Left renal pelvis (tissue), 4 donors: ENCODE data around the gene ARHGEF12. TPM values are rescaled to one million over a fixed set of nuclear protein-coding genes. Genes with fewer than 3 reads are reported as not detected.
A peak's percentile ranks its signal among the peaks of the same experiment; 100 is the strongest.

Experiments
- DNase-seq, 4 donors: peaks; one replicate each; pipeline ENCODE4 v3.0.0-alpha.2; 2013; ENCODE audit warnings: low read depth in 4 of 4, low spot score in 3 of 4
- polyA plus RNA-seq, 4 donors: library from polyadenylated mRNA; unstranded; fragments of 120-200 nt; gene quantifications; one replicate each; pipeline ENCODE4 v1.2.1, GENCODE V29; 2013; ENCODE audit not compliant: insufficient read length in 4 of 4

The ARHGEF12 gene, protein sequence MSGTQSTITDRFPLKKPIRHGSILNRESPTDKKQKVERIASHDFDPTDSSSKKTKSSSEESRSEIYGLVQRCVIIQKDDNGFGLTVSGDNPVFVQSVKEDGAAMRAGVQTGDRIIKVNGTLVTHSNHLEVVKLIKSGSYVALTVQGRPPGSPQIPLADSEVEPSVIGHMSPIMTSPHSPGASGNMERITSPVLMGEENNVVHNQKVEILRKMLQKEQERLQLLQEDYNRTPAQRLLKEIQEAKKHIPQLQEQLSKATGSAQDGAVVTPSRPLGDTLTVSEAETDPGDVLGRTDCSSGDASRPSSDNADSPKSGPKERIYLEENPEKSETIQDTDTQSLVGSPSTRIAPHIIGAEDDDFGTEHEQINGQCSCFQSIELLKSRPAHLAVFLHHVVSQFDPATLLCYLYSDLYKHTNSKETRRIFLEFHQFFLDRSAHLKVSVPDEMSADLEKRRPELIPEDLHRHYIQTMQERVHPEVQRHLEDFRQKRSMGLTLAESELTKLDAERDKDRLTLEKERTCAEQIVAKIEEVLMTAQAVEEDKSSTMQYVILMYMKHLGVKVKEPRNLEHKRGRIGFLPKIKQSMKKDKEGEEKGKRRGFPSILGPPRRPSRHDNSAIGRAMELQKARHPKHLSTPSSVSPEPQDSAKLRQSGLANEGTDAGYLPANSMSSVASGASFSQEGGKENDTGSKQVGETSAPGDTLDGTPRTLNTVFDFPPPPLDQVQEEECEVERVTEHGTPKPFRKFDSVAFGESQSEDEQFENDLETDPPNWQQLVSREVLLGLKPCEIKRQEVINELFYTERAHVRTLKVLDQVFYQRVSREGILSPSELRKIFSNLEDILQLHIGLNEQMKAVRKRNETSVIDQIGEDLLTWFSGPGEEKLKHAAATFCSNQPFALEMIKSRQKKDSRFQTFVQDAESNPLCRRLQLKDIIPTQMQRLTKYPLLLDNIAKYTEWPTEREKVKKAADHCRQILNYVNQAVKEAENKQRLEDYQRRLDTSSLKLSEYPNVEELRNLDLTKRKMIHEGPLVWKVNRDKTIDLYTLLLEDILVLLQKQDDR (N-terminal part only)
- polyA plus RNA-seq, result 100 to 1,000 TPM in 3 of 4 donors, 10 to 100 TPM in 1; 53.9 to 133 (median 124) TPM

DNA sequence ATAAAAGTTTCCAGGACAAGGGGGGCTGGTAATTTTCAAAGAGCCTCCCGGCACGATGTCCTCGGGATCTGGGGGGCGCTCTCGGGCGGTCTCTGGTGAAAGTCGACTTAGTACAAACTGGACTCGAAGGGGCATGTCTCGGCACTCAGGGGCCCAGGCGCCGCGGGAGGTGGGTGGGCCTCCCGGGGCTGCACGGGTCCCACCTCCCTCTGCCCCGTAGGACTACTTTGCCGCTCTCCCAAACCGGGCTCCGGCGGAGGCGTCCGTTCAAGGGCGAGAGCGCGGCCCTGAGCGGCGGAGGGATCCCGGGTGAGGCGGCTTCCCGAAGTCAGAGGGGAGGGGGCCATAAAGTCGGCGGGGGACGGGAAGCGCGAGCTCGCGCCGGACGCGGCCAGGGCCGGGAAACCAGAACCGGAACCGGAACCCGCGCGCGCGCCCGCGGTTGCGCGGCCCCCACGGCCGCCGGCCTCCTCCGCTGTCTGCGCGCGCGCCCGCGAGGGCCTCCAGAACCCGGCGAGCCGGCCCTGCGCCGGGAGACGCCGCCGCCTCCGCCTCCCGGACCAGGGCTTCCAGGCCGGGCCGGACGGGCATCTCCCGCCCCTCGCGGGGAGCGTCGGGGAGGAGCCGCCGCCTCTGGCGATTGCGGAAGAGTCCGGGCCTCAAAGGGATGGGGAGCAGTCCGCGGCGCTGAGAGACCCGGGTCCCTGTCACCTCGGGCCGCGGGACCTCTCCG is at the start of gene ARHGEF12:
ARHGEF12 (plus strand) TSS at position 506 of the 733 bp plus-strand sequence. CDS start 831 bp downstream, outside the sequence.
- peak; percentile 89 to 95 (median 94) for DNase-seq

DNA sequence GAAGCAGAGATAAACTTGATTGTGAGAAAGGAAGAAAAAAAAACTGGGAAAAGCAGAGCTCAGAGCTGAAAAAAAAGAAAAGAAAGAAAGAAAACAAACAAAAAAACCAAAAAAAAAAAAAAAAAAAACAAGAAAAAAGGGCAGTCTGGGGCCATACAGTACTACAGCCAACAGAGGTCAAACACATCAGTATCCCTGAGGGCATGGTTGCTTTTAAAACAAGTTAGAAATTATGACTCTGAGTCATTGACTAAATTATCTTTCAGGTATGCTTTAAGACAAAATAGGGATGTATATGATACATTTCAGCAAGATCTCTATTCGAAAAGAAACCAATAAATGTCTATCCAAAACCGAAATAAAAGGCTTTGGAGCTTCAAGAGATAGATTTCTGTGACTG is 48.2 kb upstream of the ARHGEF12 start:
- DNase-seq, result no peak

DNA sequence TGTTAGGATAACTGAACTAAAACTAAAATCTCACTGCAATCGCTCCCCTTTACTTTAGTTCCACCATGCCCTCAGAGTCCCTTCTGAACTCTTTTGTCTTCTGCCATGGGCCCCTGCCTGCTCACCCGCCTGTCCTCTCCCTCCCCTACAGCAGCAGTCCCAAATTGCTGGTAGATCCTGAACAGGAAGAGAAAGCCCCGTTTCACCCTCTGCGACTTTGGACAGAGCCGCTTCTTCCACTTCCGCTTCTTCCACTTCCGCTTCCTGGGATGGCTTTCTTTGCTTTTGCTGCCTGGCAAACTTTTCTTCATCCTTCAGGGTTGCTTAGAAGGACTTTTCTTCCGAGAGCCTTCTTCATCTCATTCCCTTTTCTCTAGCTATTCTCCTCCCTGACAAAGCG is 46.8 kb upstream of the ARHGEF12 start:
- no peak for DNase-seq

DNA sequence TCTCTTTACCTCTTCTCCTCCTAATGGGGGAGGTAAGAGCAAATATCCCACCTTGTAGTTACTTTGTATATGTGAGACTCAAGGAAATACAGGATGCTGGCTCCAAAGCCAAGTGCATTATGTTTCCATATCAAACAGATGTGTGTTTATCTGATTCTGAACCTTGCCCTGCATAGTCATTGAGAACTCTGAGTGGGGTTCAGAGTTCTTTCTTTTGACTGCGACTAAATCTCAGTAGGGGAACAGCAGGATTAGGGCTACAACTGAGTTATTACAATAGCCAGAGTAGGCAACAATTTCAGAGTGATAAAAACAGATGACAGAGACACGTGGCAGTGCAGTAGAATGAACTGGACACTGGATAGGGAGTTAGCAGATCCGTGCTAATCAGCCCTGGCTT is 45.3 kb upstream of the ARHGEF12 start:
- no peak for DNase-seq

DNA sequence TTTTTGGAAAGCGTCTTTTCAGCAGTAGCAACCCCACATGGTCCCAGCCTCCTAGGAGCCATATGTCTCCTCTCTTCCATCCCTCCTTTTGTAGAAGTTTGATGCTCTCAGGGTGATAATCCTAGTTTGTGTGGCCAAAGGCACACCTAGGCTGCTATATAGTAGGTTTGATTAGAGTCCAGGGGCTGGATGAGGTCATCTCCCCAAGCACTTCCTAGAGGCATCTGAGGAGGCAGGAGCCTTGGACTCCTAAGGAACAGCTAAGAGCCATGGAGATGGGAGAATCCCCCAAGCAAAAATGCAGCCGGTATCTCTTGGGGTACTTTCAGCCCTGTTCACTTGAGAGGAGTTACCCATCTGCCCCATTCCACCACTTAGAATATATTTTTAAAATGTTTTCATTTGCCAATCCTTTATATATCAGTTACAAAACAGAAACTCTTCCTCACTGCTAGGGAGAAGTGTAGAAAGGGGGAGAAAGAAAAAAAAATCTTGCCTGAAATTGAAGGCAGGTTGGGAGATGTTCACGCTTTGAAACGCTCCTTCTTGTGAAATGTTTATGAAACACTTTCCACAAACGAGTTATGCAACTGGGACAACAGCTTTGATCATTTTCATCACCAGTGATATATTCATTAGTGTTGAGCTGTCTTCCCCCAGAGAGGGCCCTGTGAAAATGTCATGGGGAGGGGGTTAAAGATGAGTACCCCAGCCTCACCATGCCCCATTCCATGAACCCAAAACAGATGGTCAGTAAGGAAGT is 43.0 kb upstream of the ARHGEF12 start:
- DNase-seq, result no peak

DNA sequence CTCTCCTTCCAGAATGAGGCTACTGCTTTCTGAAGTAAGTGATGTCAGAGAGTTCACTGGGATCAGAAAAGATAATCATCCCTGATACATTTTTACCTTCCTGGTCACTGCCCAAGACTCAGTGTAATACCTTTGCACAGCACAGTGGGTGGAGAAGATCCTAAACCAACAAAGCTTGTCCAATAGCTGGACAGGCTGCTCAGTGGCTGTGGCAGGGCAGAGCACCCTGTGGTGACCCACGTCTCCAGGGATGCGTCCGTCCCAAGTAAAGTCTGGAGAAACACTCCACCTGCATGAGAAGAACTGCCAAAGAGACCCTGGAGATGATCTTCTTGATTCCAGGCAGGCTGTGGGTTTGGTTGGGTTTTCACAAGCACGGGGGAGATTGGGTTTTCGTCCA is 42.1 kb upstream of the ARHGEF12 start:
- DNase-seq, result no peak

DNA sequence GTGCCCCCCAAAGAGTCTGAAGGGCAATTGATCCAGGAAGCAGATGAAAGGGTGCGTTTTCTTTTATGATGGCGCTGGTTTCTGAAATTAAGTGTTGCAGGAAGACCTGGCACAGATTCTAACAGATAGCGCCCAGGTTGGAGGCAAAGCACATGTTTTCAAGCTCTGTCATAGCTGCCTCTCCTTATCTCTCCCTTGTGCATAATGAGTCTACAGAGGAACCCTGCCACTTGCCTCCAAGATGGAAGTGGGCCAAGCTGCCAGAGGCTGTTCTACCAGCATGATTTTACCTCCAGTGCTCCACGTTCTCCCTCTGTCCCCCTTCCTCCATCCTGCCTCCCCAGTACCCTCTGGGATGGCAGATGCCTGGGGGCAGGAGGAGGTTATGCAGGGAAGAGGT is 41.1 kb upstream of the ARHGEF12 start:
- DNase-seq, result no peak

DNA sequence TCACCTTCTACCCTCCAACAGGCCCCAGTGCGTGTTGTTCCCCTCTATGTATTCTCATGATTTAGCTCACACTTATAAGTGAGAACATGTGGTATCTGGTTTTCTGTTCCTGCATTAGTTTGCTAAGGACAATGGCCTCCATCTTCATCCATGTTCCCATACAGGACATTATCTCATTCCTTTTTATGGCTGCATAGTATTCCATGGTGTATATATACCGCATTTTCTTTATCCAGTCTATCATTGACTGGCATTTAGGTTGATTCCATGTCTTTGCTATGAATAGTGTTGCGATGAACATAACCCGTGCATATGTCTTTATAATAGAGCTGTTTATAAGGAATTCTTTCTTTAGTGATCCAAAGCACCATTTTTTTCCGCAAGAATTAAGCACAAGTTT is 39.7 kb upstream of the ARHGEF12 start:
- no peak for DNase-seq

DNA sequence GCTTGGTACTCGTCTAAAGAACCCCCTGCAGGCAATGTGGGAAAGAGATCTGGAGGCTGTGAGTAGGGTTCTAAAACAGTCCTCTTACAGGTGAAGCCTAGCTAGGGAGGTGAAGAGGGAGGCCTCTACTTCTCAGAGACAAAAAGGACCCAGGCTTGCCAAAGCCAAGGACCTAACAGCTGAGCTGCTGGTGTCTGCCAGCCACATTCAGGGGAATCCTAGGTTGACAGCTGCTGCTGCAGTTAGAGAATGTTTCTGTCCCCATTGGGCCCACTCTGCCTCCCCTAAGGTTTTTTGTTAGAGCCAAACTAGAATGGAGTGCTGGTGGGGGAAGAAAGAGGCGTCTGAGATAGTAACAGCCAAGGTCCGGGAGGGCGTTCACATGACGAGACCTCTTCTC is 37.8 kb upstream of the ARHGEF12 start:
- DNase-seq, result no peak

DNA sequence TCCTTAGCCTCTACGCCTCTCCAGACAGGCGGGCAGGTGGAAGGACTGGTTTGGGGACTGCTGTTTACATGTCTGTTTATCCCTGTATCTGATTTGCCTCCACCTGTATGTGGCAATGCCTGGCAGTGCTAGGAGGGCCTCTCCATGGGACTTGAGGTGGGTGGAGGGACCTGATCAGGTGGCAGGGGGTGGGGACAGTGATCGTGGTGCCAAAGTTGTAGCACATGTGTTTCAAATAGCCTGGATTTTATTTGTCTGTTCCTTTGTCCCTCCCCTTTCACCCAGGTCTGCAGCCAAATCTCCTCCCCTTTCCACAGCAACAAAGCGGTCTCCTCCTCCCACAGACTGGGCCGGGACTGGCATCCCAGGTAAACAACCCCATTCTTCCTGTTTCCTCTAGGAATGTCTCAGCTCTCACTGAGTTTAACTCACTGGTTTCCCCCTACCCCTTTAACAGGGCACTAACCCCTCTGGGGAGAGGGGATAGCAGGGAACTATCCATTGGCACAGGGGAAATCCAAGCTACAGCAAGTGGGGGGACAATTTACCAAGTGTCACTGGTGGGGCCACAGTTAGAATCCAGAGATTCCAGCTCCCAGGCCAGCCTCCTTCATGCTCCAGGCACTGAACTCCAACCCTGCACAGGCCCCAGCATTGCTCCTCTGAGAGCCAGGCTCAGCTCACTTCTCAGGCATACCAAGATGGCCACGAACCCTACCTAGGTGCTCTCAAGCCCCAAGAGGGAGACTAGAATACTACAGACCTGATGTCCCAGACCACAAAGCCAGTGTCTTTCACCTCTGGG is 34.0 kb upstream of the ARHGEF12 start:
- no peak for DNase-seq

DNA sequence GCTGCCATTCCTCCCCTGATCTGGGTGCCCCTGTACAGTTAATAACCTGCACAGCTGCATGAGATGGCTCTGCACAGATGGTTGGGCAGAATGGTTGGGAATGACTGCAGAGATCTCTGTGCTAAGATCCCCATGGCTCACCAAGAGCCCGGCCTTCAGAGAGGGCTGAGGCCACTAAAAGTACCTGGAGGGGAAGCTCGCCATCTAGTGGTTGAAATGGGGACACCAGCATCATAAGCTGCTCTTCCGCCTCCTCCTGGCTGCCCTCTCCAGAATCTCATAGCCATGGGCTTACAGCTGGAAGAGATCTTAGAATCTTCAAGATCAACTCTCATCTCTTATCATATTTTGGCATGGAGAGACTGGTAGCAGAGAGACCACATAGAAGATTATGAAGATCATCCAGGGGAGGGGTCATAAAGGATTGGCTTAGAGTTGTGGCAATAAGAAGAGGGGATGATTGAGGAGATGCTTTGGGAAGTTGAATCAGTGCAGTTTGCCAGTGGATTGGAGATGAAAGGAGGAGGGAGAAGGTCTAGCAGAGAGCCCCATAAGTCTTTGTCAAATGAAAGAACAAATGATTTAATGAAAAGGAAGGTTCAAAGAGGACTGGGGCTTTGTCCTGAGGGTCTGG is 33.1 kb upstream of the ARHGEF12 start:
- no peak for DNase-seq

DNA sequence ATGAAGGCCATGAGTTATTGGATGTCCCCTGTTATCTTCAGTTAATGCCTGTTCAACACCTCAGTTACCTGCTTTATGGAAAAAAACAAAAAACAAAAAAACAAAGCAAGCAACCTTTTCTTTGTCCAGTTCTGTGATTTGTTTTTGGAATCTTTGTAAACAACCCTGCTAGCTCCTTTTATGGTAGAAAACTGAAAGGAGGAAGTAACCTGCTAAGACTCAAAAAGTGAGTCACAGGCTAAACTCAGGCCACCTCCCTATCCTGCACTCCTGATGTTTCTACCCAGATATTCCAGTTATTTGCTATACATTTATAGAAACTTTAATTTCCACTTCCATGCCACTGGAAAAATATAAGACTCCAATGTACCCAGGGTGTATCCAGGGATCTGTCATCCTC is 31.7 kb upstream of the ARHGEF12 start:
- no peak for DNase-seq

DNA sequence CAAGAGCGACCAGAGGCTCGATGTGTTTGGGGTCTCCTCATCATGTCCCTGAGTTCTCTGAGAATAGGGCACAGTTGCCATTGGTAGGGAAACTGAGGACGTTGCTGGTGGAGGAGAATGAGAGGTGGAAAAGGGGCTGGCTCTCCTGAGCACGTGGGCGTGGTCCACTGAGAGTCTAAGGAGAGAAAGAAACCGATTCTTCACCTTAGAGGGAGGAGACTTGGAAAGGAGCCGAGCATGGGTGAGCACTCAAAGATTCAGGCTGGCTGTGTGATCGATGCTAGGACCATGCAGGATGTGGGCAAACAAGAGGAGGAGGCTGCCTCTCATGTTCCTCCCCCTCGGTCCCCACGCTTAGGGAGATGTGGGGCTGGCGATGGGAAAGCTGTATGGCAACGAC is 30.9 kb upstream of the ARHGEF12 start:
- DNase-seq, result no peak

DNA sequence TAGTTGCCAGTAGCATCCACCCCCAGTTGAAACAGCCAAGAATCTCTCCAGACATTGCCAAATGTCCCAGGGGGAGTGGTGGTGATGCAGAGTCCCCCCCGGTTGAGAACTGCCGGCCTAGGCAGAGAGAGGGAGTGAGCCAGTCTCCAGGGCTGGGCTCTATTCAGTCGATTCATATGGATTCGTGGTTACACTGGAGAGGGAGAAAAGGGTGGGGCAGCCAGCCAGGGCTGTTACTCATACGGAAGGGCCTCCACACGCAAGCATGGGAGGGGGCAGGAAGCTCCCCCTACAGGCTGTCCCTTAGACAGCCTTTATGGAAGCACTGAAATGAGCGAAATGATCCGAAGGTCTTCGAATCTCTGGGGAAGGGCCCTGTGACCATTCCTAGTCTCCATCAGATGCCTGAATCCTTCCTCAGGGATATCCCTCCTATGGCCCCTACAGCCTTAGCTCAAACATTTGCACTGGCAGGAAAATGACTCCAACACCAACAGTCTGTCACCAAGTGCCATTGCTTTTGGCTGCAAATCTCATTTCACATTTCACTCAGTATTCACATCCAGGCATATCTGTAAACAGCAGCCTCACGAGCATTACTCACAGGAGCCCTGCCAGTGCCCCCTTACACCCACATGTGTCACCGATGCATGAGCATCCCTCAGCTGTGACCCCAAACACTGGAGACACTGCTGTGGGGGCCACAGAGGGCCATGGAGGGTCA is 29.5 kb upstream of the ARHGEF12 start:
- DNase-seq, result no peak

DNA sequence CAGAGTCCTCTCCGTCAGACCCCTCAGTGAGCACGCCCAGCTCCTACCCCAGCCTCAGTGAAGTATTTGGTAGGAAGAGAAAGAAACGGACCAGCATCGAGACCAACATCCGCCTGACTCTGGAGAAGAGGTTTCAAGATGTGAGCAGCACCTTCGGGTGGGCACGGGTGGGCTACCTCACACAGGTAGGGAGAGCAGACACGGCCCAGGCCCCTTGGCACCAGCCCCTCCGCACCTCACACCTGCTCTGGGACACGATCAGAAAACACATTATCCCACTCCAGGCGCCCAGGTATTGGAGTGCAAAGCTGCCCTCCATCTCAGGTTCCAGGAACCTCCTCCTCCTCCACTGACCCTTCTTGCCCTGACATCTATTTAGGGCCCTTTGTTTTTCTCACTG is 28.7 kb upstream of the ARHGEF12 start:
- no peak for DNase-seq

DNA sequence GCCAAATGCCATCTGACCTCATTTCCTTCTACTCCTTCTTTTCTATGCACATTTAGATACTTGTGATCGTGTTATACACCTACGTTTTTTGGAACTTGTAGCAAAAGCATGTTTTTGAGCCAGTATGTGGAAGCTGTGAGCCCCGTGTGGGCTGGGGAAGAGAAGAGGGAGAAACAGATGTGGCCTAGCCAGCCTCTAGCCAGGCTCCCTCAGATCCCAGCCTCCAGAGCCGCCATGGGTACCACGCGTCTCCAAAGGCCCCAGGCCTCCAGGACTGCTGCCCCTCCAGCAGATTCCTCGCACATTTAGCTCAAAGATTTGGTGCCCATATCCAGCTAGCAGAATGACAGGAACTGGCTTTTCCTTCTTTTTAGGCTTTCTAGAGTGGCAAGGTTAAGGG is 28.1 kb upstream of the ARHGEF12 start:
- DNase-seq, result no peak

DNA sequence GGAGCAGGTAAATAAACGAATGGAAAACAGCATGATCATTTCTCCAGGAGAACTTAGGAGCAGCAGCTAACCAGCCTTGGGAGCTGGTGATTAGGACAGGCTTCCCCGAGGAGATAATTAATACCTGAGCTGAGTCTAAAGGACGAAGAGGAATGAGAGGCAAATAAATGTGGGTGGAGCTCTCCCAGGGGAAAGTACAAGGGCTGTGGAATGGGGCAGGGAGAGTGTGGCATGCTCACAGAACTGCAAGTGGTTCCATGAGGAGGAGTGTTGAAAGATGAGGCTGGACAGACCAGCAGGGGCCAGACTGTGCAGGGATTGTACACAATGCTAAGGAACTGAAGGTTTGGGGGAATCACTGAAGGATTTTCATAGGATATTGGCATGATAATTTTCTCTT is 25.3 kb upstream of the ARHGEF12 start:
- DNase-seq, result no peak

DNA sequence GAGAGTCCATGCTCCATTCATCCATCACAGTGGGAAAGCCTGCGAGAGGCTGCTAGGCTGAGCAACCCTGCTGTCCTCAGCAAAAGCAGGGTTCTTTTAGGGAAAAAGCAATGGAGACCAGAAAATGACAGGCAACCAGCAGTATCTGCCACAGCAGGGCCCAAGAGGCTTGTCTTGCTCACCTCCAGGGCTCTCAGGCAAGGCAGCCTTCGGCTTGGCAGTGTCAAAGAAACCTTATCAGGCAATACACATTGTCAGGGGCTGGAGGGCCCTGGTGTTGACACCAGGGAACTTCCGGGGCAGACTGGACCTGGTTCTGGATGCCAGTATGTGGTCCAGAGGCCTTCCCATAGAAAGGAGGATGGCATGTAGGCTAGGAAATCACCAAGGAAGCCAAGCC is 21.4 kb upstream of the ARHGEF12 start:
- DNase-seq, result no peak
